Stimulated activated CD4-positive, alpha-beta T cell treated with anti-CD3 and anti-CD28 coated beads, Interleukin-15, amount 100 ng/mL, for 48 hours (primary cell): ENCODE measurements around the gene ZXDC.

Experiments used
- DNase-seq, 2 donors: peaks; one replicate each; pipeline ENCODE4 v3.0.0-alpha.2; 2020; ENCODE audit warnings: low read depth in 2 of 2

ZXDC gene

GRCh38 chr3:126473292-126474168, 2.2 kb downstream of the ZXDC start:
- DNase-seq: no peak

- no peak for DNase-seq
Observed at GRCh38 chr3:126472277-126473006, 3.2 kb downstream of the ZXDC start.

DNA sequence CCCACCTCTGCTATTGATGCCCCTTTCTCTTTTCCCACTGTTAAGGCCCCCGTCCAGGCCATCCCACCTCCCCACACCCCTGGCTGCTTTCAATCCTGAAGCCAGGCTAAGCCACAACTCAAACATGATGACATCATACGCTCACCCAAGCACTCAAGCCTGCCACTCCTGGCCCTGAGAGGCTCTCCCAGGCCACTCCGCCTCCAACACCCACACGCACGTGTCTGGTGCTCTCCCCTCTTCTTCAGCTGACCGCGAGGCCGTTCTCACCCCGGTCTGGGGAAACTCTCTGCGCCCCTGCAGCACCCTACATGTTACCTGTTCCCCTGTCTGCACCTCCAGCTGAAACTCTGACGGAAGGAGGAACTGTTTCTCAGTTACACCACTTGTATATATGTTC, 6.2 kb downstream of the ZXDC start:
- no peak for DNase-seq

- DNase-seq: no peak
Observed at GRCh38 chr3:126468028-126468891, 7.4 kb downstream of the ZXDC start.

DNA sequence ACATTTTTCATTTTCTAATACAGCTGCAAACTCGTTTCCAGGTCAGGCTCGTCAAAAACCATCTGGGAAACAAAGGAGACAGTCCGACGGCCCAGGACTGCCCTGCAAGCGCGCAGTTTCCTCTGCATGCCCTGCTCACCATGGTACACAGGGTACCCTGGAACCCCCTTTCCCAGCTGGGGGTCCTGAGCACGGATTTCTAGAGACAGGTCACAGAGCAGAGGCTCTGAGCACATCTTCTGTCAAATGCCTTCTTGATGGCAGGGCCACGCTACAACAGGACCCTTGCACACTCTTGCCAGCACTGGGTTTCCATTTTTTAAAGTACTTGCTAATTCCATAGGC, 8.1 kb downstream of the ZXDC start:
- no peak for DNase-seq

- no peak for DNase-seq
Observed at GRCh38 chr3:126466886-126467610, 8.6 kb downstream of the ZXDC start.

GRCh38 chr3:126465928-126466544, 9.7 kb downstream of the ZXDC start:
- DNase-seq: no peak

- DNase-seq: no peak
Observed at GRCh38 chr3:126464997-126465396, 10.7 kb downstream of the ZXDC start.

- DNase-seq: no peak
Observed at GRCh38 chr3:126464494-126464893, 11.2 kb downstream of the ZXDC start.

- DNase-seq: no peak
Observed at GRCh38 chr3:126464093-126464492, 11.6 kb downstream of the ZXDC start.

DNA sequence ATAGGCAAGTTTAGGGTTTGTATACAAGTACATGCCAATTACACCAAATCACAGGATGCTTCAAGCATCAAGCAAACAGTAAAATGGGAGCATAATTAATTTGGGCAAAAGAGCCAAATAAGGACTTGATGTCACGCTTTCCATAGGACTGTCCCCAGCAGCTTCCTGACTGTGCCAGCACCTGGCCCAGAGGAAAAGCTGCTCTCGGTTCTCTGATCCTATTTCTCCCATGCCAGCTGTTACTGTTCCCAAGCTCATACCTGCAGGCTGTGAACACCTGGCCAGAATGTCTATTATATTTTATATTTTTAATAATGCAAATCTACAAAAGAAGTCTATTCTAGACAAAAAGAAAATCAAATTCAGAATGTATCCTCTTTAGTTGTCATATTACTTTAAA, 12.2 kb downstream of the ZXDC start:
- no peak for DNase-seq

GRCh38 chr3:126461450-126462070, 14.1 kb downstream of the ZXDC start:
- DNase-seq: no peak

- no peak for DNase-seq
Observed at GRCh38 chr3:126460381-126460780, 15.3 kb downstream of the ZXDC start.

- DNase-seq: no peak
Observed at GRCh38 chr3:126459763-126460127, 15.9 kb downstream of the ZXDC start.

- DNase-seq: no peak
Observed at GRCh38 chr3:126459111-126459762, 16.5 kb downstream of the ZXDC start.

GRCh38 chr3:126456766-126457388, 18.8 kb downstream of the ZXDC start:
- no peak for DNase-seq

- DNase-seq: no peak
Observed at GRCh38 chr3:126456211-126456610, 19.5 kb downstream of the ZXDC start.

DNA sequence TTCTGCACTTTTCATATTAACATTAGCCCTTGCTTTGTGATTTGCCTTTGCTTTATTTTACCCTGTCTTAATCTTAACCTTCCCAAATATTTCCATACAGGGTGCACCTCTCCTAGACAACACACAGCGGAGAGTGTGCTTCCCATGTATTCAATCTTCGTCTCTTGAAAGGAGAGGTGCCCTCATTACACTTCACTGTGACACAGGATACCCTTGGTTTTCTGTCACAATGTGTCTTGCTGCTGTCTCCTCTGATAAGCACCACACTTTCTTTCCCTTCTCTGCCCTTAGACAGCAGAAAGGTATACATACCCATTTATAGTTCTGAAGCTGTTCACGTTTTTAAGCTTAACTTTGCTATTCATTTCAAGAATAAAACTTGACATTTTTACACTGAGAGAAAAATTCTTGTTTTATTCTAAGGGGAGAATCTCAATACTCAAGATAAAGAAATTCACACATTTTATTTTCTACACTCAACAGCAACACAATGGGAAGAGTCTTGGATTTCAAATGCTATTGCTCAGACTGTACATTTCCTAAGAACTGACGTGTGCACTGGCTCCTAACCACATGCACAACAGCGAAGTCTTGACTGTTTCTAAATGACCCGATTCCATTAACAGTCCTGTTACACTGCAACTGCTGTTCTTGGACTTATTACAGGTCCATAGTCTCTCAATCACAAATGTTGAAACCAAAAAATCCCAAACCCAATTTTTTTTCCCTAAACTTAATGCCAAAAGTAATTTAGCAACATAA, 21.1 kb downstream of the ZXDC start:
- DNase-seq: no peak

GRCh38 chr3:126454025-126454424, 21.7 kb downstream of the ZXDC start:
- DNase-seq: no peak
